Inflammatory macrophage treated with lipopolysaccharide for 1 hour (primary cell): ENCODE data around the gene VASN.
A peak's percentile ranks its signal among the peaks of the same experiment; 100 is the strongest.

Experiments used
- DNase-seq, 2 donors: peaks; one replicate each; pipeline ENCODE4 v3.0.0-alpha.2; 2020 to 2022

VASN gene

DNA sequence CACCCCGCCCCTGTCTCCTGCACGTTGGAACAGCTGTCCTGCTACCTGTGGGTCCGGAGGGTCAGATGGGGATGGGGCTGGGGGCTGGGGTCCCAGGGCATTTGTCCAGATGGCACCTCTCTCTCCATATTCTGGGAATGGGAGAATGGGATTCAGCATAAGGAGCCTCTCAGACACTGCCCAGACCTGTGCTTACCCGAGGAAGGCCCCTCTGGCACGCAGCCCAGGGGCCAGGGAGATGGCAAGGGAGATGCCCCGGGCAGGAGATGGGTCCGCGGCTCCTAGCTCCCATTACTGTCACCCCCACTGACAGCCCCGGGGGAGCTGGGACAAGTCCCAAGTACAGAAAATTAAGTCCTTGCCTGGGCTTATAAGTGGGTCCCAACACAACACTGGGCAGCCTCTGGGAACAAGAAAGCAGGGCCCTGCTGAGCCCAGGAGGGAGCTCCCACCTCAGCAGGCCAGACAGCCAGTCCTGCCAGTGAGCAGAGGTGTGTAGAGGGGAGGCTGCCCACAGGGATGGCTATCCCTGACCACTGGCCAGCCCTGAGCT is 1.8 kb downstream of the VASN start:
- DNase-seq: no peak

DNA sequence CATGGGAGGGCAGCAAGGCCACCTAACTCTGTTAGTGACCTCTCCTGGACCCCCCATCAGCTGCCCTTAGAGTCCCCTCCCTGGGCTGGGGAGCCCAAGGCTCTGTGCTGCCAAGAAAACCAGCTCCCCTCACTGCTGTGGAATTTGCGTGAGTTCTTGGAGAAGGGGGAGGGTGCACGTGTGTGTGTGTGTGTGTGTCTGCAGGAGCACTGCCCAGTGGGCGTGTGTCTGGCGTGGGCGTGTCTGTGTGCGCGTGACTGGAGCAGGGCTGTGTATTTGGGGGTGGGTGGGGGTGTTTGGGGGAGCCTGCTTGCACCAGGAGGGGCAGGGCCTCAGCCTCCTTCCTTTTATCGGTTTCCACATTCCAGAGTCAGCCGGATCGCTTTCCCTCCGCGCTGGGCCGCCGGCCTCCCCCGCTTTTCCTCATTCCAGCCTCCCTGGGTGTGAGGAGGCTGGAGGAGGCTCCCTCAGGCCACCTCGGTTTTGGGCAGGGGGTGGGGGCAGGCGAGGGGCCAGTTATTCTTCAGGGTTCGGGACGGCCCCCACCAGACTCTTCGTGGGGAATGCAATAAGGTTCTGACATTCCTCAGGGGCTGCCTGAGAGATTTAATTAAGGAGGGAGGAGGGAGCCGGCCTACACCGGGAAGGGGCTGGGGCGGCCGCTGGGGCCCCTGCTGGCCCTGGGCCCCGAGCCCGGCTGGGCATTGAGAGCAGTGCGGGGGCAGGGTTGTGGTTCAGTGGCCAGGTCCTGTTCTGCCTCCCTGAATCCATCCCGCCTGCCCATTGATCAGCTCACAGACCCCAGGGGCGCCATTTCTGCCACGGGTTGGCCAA is 2.5 kb downstream of the VASN start:
- DNase-seq: no peak

DNA sequence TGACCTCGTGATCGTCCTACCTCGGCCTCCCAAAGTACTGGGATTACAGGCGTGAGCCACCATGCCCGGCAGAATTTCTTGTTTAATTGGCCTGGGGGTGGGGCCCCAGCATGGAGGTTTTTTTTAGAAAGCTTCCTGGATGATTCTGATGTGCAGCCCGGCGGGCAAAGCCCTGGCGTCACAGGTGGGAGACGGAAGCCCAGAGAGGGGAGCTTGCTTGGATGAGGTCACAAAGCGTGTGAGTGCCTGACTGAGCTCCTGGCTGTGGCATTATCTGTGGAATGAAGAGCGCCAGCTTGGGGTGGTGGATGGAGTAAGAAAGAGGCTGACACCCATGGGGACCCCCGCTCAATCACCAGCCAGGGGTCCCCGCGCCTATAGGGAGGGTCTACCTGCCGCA is 4.1 kb downstream of the VASN start:
- no peak for DNase-seq

DNA sequence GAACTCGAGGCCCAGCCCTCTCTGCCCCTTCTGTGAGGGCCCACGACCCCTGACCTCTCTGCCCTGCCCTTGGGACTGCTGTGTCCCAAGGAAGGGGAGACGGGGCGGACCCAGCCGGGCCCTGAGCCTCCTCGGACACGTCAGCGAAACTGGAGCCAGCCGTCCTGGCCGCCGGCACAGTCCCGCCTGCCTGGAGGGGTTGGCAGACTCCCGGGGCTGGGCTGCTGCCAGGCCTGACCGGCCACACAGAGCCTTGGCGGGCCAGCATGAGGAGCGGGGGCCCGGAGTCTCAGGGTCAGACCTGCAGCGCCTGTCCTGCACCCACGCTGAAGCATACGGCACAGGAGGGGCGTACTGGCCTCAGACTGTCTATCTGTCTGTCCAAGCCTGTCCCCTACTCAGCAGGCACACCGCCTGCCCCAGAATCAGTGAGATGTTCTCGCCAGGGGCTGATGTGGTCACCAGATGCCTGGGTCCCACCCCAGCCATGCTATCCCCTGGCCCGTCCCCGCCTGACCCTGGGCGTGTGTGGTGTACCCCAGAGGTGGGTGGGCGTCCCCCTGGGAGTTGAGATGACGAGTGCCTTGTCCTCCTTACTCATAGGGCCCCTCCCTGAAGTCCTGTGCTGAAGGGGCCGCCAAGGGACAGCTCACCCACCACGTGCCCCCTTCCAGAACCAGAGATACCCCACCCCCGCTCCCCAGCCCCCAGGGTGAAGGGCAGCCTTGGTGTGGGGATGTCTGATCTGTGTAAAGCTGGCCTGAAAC is 4.7 kb downstream of the VASN start:
- DNase-seq: no peak

DNA sequence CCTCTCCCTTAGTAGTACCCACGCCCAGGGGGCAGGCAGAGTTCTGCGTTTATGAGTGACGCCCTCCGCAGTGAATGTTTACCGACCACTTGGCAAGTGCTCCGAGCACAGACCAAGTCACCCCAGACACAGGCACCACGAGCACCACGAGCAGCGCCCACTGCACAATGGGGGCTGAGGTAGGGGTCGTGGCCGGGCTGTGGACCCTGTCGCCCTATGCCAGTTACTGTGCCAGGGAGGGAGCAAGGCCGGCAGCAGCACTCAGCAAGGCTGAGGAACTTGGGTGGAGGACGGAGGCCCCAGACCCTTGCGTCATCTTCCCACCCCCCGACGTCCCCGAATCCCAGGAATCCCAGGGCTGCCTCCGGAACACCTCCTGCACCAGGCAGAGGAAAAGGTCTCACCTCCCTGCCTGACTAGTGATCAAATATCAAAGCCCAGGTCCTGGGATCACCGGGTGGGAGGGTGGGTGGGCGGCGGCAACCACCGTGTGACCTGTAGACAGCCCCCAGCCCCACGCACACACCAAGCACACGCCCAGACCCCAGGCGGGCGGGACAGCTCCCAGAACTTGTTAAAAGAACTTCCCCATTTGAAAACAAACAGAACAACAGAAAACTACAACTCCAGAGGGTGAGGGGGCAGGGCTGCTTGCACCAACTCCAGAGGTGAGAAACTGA is 5.4 kb downstream of the VASN start:
- DNase-seq: no peak

DNA sequence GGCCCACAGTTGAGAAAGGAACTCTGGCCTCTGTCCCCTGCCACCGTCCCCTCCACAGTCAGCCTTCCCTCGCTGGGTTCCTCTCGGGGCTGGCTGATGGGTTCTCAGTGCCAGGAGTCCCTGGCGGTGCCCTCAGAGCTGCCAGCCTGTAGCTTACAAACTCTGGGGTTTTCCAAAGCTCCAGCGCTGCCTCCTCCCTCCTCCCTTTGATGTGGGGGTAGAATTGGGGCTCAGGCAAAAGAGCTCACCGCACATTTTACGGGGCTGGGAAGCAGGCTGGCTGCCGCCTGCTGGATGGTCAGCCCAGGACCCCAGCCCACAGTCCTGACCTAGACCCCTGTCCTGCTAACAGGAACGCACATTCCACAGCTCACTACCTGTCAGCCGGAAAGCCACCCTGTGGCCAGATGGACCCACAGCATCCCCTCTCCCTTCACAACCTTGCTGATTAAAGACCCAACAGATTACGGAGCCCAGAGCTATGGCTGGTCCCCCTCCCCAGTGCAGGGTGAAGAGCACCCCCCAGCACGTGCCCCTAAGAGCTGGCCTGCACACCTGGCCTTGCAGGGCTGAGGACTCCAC is 6.0 kb downstream of the VASN start:
- peak; percentile 8 to 12 for DNase-seq

DNA sequence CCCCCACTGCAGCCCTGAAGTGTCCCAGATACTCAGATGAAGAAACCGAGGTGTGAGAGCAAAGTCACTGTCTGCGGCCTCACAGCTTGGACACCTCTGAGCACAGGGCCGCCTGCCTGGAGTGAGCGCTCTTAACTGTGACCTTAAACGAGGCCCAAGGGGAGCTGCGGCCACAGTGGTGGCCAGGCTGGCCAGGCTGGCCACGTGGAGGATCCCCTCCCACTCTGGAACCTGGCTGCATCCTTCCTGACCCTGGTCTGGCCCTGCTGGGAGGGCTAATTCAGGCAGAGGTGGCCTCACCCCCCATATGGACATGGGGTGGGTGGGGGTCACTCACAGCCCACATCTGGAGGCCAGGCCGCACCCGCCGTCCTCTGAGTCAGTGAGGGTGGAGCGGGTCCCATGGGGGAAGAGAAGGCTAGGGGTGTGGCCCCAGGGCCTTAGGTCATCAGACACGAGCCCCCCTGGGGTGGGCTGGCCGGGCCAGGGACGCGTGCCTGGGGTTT is 6.6 kb downstream of the VASN start:
- no peak for DNase-seq

DNA sequence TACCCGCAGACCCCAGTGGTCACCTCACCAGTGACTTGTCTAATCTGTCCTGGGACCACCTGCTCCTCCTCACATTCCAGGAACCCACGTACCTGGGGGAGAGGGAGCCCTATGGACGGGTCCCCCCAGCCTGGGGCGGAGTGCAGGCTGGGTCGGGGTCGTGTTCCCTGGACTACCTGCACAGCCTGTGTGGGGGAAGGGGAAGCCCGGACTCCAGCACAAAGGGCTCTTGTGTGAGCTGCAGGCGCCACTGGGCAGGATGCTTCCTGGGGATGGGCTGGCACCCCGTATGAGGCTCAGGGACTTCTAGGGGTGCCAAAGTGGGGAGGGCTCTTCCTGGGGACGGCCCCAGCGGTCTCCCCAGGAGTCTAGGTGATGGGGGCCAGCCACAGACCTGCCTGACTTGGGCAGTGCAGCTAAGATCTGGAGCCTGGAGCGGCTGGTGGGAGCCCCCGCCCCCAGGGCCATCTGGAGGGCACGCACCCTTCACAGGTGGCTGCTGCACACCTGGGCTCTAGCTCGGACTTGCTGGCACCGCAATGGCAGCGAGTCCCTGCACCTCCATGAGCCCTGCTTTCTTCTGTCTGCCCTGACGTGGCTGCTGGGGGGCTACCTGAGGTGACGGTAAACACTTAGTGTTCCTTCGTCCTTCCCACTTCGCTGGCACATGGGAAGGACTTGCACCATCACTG is 7.5 kb downstream of the VASN start:
- DNase-seq: no peak

DNA sequence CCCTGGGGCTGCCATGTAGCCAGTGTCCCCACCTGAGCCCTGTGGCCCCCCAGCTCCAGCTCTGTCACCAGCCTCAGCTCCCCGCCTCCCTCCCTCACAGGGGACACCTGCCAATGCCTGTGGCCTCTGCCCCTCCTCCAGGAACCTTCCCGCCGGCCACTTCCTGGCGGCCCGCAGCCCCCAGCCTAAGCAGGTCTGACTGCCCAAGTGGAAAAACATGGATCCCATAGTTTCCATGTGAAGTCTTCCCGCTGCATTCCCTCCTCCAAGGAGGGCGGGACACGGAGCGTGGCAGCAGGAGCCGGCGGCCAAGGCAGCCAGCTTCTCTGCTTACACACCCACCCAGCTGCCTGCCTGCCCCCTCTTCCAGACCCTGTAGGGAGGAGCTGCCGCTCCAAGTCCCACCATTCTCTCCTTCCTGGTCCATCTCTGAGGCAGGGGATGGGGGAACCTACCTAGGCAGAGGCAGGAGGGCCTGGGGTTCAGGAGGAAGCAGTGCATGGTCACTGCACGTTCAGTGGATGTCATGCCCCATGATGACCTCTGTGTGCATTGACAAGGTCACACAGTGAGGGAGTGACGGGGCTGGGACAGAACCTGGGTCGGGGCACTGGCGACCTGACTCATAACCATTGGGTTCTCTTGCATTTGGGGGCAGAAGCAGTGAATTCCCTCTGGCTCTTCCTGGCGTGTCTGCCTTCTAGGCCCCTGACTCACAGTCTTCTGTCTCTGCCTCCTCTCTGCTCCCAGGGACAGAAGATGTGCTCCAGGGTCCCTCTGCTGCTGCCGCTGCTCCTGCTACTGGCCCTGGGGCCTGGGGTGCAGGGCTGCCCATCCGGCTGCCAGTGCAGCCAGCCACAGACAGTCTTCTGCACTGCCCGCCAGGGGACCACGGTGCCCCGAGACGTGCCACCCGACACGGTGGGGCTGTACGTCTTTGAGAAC is 8.7 kb downstream of the VASN start:
- no peak for DNase-seq

DNA sequence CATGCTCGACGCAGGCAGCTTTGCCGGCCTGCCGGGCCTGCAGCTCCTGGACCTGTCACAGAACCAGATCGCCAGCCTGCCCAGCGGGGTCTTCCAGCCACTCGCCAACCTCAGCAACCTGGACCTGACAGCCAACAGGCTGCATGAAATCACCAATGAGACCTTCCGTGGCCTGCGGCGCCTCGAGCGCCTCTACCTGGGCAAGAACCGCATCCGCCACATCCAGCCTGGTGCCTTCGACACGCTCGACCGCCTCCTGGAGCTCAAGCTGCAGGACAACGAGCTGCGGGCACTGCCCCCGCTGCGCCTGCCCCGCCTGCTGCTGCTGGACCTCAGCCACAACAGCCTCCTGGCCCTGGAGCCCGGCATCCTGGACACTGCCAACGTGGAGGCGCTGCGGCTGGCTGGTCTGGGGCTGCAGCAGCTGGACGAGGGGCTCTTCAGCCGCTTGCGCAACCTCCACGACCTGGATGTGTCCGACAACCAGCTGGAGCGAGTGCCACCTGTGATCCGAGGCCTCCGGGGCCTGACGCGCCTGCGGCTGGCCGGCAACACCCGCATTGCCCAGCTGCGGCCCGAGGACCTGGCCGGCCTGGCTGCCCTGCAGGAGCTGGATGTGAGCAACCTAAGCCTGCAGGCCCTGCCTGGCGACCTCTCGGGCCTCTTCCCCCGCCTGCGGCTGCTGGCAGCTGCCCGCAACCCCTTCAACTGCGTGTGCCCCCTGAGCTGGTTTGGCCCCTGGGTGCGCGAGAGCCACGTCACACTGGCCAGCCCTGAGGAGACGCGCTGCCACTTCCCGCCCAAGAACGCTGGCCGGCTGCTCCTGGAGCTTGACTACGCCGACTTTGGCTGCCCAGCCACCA is 9.7 kb downstream of the VASN start:
- DNase-seq: no peak

DNA sequence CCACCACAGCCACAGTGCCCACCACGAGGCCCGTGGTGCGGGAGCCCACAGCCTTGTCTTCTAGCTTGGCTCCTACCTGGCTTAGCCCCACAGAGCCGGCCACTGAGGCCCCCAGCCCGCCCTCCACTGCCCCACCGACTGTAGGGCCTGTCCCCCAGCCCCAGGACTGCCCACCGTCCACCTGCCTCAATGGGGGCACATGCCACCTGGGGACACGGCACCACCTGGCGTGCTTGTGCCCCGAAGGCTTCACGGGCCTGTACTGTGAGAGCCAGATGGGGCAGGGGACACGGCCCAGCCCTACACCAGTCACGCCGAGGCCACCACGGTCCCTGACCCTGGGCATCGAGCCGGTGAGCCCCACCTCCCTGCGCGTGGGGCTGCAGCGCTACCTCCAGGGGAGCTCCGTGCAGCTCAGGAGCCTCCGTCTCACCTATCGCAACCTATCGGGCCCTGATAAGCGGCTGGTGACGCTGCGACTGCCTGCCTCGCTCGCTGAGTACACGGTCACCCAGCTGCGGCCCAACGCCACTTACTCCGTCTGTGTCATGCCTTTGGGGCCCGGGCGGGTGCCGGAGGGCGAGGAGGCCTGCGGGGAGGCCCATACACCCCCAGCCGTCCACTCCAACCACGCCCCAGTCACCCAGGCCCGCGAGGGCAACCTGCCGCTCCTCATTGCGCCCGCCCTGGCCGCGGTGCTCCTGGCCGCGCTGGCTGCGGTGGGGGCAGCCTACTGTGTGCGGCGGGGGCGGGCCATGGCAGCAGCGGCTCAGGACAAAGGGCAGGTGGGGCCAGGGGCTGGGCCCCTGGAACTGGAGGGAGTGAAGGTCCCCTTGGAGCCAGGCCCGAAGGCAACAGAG is 10.5 kb downstream of the VASN start:
- no peak for DNase-seq

DNA sequence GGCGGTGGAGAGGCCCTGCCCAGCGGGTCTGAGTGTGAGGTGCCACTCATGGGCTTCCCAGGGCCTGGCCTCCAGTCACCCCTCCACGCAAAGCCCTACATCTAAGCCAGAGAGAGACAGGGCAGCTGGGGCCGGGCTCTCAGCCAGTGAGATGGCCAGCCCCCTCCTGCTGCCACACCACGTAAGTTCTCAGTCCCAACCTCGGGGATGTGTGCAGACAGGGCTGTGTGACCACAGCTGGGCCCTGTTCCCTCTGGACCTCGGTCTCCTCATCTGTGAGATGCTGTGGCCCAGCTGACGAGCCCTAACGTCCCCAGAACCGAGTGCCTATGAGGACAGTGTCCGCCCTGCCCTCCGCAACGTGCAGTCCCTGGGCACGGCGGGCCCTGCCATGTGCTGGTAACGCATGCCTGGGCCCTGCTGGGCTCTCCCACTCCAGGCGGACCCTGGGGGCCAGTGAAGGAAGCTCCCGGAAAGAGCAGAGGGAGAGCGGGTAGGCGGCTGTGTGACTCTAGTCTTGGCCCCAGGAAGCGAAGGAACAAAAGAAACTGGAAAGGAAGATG is 11.2 kb downstream of the VASN start:
- no peak for DNase-seq

DNA sequence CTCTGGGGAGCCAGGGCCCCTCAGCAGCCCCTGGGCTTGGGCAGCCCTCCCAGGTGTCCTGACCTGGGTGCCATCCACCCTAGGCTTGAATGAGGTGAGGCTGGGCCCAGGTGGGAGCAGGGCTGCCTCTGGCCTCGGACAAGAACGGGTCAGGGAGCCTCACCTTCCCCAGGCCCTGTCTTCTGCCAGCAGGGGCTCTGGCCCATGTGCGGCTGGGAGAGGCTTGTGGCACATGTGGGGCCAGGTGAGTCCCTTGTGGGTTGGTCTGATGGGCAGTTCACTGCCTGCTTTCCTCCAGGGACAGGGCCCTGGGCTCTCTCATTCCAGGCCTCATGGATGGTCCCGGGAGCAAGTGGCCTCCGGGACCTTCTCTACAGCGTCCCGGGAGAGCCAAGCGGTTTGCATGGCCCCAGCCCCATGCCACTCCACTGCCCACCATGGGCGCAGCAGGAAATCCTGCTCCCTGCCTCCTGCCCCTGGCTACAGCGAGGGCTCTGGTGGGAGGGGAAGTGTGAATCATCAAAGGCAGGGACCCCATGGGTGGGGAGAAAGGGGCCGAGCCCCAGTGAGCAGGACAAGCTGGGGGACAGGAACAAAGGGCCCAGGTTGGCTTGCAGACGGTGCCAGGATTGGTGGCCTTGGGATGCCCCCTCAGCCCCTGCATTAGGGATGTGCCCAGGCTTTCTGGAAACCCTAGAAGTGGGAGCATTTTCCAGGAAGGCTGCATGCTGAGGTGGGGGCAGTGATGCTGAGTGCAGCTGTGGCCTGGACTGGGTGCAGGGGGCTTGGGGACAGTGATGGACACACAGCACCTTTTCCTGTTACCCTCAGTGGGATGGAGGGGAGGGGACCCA is 12.2 kb downstream of the VASN start:
- no peak for DNase-seq

DNA sequence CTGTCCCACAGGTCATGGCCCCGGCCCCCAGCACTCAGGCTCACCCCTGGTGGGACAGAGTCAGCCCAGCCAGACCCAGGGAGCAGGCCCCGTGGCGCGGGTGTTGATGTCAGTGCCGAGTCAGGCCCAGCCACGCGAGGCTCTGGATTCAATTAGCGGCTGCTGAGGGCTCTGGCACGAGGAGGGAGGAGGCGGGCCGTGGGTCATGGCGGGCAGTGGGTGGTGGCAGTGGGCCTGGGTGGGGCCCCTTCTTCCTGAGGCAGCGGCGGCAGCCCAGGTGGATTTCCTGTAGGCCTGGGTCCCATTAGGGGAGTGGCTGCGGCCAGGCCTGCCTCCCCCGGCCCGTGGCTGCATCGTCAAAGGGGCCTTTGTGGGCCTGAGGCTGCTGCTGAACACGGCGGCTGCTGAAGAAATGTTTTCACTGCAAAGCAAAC is 12.9 kb downstream of the VASN start:
- DNase-seq: no peak

DNA sequence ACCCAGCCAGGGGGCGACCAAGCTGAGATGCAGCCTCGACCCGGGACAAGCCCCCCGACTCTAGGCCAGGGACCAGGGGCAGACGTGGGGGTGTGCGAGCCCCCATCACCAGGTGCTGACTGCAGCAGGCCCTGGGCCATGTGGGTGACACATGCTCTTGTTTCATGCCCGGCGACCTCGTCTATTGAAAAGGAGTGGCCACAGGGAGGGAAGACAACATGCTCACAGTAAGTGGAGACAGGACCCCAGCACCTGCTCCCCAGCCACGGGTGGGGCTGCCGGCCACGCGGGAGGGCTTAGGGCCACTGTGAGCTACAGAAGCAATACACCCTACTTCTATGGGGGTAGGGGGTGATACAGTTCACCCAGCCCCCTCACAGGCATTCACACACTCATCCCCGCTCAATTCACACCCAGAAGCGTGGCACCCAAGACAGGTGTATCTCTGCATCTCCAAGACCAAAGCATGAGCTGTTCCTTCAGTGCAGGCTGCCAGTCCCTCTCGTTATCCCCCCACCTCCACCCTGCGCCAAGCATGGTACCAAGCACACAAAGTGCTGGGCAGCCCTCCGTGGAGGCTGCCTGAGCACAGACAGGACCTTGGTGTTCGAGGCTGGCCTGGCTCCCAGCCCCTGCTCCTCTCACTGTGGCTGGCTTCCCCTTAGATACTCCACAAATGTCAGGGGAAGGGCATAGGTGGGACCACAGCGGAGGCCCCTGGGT is 13.6 kb downstream of the VASN start:
- DNase-seq: no peak

DNA sequence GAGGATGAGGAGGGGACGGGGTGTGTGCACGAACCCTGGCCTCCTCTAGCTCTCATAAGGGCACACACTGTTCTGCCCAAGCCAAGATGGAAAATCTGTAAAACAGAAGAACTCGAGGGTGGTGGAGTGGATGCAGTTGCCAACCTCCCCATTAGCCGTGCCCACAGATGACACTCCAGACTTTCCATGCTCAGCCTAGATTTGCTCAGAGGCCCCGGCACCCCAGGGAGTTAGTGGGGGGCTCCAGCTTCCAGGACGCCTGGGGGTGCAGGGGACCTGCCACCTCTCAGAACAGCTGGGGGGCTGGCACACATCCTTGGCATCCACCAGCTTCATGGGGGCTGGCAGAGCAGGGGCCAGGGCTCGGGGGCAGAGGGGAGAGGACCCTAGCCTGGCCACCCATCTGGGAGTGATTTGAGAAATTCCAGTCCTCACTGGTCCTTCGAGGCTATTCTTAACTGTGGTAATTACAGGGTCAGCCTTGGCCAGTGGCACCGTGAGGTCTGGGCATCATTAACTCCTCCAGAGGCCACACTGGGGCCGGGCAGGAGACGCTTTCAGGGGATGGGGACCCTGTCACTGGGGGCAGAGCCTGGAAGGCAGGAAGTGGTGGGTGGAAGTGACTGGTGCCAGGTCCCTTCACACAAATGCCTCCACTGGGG is 14.3 kb downstream of the VASN start:
- no peak for DNase-seq
